Ammon's horn (tissue), 1 donor: ENCODE data around the gene GYG1.
A peak's percentile ranks its signal among the peaks of the same experiment; 100 is the strongest.

Experiments
- DNase-seq: peaks from one replicate; pipeline ENCODE4 v3.0.0-alpha.2; 2016; ENCODE audit warnings: low spot score

Gene GYG1

GRCh38 chr3:148991219-148992026 lies at the start of gene GYG1:
TSS of gene GYG1 (plus strand) at chr3:148991540. CDS start at chr3:148991641, 101 bp downstream.
- DNase-seq = peak; percentile 89

GRCh38 chr3:148943506-148944205 lies 47.7 kb upstream of the GYG1 start:
- DNase-seq = peak; percentile 91

- no peak for DNase-seq
Measured at GRCh38 chr3:148945116-148945515, 46.2 kb upstream of the GYG1 start.

GRCh38 chr3:148948913-148949657 lies 42.3 kb upstream of the GYG1 start:
- no peak for DNase-seq

- no peak for DNase-seq
Measured at GRCh38 chr3:148950806-148951205, 40.5 kb upstream of the GYG1 start.

- no peak for DNase-seq
Measured at GRCh38 chr3:148951599-148952361, 39.6 kb upstream of the GYG1 start.

- no peak for DNase-seq
Measured at GRCh38 chr3:148953094-148953493, 38.2 kb upstream of the GYG1 start.

- DNase-seq = no peak
Measured at GRCh38 chr3:148954981-148955380, 36.4 kb upstream of the GYG1 start.

- DNase-seq = peak; percentile 73
Measured at GRCh38 chr3:148955544-148956346, 35.6 kb upstream of the GYG1 start.

- no peak for DNase-seq
Measured at GRCh38 chr3:148957586-148957985, 33.8 kb upstream of the GYG1 start.

- DNase-seq = no peak
Measured at GRCh38 chr3:148958696-148959095, 32.6 kb upstream of the GYG1 start.

- DNase-seq = no peak
Measured at GRCh38 chr3:148962513-148962912, 28.8 kb upstream of the GYG1 start.

GRCh38 chr3:148964809-148965208 lies 26.5 kb upstream of the GYG1 start:
- no peak for DNase-seq

- no peak for DNase-seq
Measured at GRCh38 chr3:148968321-148968720, 23.0 kb upstream of the GYG1 start.

GRCh38 chr3:148970271-148970670 lies 21.1 kb upstream of the GYG1 start:
- no peak for DNase-seq

GRCh38 chr3:148971401-148972163 lies 19.8 kb upstream of the GYG1 start:
- no peak for DNase-seq

- DNase-seq = no peak
Measured at GRCh38 chr3:148974726-148975125, 16.6 kb upstream of the GYG1 start.

- no peak for DNase-seq
Measured at GRCh38 chr3:148975248-148975647, 16.1 kb upstream of the GYG1 start.

- DNase-seq = no peak
Measured at GRCh38 chr3:148975696-148976095, 15.6 kb upstream of the GYG1 start.

- no peak for DNase-seq
Measured at GRCh38 chr3:148981273-148981672, 10.1 kb upstream of the GYG1 start.
